ENCODE results near the gene PCDH9.

DNA sequence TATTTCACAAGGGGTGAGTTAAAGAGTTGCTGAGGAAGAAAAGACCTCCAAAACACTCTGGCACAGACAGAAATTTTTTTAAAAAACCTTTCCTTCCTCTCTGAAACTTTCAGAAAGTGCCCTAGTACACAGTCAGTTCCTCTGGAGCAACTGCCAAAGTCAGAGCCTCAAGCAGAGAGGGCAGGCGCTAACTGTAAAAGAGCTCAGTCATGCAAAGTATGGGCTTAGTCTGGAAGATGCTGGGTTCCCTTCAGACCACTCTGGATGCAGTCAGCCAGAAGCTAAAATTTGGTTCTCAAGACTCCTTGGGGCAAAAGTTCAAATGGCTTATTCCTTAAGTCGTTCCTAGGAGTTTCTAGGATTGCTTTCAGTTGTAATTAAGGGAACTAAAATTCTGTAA, 671.6 kb downstream of the PCDH9 start:
- TF ChIP-seq EZH2 (IDR thresholded peaks at IDR 0.05; ENCODE audit: insufficient read depth, low read length): no peak
- TF ChIP-seq, protein P1, sequence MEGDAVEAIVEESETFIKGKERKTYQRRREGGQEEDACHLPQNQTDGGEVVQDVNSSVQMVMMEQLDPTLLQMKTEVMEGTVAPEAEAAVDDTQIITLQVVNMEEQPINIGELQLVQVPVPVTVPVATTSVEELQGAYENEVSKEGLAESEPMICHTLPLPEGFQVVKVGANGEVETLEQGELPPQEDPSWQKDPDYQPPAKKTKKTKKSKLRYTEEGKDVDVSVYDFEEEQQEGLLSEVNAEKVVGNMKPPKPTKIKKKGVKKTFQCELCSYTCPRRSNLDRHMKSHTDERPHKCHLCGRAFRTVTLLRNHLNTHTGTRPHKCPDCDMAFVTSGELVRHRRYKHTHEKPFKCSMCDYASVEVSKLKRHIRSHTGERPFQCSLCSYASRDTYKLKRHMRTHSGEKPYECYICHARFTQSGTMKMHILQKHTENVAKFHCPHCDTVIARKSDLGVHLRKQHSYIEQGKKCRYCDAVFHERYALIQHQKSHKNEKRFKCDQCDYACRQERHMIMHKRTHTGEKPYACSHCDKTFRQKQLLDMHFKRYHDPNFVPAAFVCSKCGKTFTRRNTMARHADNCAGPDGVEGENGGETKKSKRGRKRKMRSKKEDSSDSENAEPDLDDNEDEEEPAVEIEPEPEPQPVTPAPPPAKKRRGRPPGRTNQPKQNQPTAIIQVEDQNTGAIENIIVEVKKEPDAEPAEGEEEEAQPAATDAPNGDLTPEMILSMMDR (IDR thresholded peaks at IDR 0.05; ENCODE audit: insufficient read depth, low read depth, low read length): no peak

Measured in astrocyte (in vitro differentiated cells and primary cell).